Endometrium (tissue), 2 donors: ENCODE results near the gene ASGR2.
"Not testable (repeated sequence)": the region's sequence is repeated elsewhere in the genome, so short reads cannot be mapped to it uniquely, and the experiment has no call there.

Source experiments
- FAIRE-seq: peaks from 2 replicates; lab custom pipeline; 2012; peaks lifted over from hg19 to GRCh38; lab: Jason Lieb, UNC
- donor health status: control.
- donor health status: control.

The ASGR2 gene

DNA sequence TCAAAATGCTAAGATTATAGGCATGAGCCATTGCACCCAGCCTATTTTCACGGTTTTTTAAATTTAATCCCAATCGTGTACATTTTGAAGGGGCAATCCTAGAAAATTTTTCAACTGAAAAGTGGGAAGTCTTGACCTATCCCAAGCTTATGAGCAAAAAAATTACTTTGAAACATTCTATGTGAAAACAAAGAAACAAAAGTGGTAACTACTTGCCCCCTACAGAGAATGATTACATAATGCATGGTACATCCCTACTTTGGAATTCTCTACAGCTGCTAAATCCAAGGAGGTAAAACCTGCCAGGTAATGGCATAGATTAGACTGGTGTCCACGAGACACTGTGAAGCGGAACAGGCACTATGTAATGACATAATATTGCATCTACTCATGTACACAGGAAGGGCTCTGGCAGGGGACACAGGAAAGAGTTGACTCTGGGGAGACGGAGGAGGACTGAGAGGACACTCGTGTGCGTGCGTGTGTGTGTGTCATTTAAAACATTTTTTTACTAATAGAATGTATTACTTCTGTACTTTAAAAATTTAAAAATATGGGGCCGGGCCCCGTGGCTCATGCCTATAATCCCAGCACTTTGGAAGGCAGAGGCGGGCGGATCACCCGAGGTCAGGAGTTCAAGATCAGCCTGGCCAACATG lies 15.7 kb downstream of the ASGR2 start:
- FAIRE-seq: no peak

DNA sequence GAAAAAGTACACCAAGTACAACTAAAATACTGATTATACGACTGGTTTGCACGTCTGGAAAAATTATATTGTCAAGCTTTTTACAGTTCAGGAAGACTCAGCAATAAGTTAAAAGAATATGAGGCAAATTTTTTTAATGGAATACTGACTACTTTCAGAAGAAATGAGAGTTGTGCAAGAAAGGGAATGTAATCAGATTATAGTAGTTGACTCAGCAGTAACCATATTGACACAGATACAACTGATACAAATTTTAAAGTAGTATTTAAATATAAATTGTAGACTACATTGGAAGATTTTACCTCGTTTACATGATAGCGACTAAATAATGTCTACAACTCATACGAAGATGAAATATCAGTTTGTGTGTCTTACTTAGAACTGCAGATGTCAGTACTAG lies 16.7 kb downstream of the ASGR2 start:
- FAIRE-seq: no peak

DNA sequence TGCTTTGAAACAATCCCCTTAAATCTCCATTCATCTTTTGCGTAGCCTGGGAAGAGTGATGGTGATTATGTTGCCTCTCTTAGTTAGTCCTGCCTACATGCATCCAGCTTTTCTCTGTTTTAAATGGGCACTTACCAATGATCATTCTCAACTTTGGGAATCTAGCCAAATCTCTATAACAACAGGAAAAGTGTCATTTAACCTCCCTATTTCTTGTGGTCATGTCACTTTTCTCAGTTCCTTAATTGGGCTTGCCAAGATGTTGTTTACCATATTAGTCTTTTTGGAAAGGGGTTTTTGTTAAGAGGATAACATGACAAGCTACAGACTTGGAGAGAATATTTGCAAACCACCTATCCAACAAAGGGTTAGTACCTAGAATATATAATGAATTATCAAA lies 19.0 kb downstream of the ASGR2 start:
- no peak for FAIRE-seq

DNA sequence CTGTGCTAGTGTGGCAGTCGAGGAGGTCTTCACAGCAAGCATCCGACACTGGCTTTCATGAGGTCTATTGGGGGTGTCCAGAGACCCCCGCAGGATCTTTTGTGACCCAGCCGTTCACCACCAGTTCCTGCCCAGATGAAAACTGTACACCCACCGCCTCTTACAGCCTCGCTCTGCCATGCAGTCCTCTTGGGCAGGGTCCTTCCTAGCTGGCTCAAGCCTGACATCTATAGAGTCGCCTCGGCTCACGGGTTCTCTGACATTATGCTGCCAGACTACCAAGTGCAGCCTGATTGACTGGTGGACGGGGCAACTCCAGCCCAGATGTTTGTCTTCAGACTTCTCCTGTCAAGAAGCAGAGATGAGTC lies 20.0 kb downstream of the ASGR2 start:
- no peak for FAIRE-seq

DNA sequence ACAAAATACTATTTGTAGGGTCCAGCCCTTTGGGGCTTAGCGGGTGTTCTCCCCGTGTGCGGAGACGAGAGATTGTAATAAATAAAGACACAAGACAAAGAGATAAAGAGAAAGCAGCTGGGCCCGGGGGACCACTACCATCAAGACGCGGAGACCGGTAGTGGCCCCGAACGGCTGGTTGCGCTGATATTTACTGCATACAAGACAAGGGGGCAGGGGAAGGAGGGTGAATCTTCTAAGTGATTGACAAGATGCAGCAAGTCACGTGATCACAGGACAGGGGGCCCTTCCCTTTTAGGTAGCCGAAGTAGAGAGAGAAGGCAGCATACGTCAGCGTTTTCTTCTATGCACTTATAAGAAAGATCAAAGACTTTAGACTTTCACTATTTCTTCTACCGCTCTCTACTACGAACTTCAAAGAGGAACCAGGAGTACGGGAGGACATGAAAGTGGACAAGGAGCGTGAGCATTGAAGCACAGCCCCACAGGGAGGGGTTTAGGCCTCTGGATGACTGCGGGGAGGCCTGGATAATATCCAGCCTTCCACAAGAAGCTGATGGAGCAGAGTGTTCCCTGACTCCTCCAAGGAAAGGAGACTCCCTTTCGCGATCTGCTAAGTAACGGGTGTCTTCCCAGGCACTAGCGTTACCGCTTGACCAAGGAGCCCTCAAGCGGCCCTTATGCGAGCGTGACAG lies 23.2 kb downstream of the ASGR2 start:
- FAIRE-seq: not testable (repeated sequence)

DNA sequence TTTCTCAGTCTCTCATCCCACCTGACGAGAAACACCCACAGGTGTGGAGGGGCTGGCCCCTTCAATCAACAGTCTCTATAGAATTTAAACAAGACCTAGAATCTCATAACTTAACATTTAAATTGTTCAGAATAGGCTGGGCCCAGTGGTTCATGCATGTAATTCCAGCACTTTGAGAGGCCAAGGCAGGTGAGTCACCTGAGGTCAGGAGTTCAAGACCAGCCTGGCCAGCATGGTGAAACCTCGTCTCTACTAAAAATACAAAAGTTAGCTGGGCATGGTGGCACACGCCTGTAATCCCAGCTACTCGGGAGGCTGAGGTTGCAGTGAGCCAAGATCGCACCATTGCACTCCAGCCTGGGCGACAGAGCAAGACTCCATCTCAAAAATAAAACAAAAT lies 25.1 kb downstream of the ASGR2 start:
- not testable (repeated sequence) for FAIRE-seq

DNA sequence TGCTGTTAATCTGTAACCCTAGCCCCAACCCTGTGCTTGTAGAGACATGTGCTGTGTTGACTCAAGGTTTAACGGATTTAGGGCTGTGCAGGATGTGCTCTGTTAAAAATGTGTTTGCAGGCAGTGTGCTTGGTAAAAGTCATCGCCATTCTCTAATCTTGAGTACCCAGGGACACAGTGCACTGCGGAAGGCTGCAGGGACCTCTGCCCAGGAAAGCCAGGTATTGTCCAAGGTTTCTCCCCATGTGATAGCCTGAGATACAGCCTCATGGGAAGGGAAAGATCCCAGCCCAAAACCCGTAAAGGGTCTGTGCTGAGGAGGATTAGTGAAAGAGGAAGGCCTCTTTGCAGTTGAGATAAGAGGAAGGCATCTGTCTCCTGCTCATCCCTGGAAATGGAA lies 26.2 kb downstream of the ASGR2 start:
- not testable (repeated sequence) for FAIRE-seq

DNA sequence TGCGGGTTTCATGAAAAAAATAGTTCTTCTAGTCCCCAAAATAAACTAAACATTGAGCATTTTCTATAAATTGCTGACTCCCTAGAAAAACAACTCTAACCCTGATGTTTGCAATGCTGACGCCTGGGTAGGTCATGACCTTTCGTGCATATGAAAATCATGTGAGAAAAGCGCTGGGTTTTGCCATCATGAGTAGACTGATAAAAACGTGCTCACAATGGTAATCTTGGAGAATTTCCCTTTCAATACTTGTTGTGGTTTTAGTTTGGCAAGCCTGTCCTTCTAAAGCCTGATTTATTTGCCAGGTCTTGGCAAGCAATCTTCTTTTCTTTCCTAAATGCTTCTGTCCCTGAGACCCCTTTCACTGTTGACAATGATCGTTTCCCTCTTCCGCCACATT lies 30.5 kb downstream of the ASGR2 start:
- no peak for FAIRE-seq

DNA sequence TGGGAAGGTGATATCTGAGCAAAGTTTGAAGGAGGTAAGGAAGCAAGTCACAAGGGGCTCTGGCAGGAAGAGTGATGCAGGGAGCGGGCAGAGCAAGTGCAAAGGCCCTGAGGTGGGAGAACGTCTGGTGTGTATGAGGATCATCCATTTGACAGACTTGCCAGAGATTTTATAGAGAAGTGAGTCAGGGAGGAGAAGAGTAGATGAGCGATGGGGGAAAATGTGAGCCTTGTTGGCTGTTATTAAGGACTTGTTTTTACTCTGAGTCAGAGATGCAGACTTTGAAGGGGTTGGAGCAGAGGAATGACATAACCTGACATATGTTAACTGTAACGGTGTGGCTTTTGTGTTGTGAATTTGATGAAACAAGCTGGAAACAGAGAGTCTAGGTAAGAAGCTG lies 31.0 kb downstream of the ASGR2 start:
- no peak for FAIRE-seq

DNA sequence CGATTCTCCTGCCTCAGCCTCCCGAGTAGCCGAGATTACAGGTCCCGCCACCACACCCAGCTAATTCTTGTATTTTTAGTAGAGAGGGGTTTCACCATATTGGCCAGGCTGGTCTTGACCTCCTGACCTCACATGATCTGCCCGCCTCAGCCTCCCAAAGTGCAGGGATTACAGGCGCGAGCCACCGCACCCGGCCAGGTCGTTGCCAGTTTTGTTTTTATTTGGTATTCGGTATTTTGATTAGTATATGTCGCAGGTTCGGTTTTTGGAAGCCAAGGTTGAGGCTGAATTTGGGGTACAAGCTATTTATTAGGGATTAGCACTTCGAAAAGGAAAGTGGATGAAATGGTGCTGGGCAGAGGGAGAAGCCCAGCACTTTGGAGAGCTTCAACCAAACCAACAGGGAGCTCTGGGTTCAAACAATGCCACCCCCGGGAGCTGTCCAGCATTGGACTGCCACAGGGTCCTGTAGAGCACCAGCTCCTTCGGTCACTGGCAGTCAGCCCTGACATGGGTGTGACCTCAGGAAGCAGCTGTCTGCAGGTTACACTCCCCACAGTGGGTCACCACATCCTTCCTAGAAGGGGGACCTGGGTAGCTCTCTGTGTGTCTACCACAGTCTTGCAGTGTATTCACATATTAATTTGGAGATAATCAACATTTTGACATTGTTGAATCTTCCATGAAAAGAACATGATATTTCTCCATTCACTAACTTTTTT lies 33.1 kb downstream of the ASGR2 start:
- FAIRE-seq: no peak

DNA sequence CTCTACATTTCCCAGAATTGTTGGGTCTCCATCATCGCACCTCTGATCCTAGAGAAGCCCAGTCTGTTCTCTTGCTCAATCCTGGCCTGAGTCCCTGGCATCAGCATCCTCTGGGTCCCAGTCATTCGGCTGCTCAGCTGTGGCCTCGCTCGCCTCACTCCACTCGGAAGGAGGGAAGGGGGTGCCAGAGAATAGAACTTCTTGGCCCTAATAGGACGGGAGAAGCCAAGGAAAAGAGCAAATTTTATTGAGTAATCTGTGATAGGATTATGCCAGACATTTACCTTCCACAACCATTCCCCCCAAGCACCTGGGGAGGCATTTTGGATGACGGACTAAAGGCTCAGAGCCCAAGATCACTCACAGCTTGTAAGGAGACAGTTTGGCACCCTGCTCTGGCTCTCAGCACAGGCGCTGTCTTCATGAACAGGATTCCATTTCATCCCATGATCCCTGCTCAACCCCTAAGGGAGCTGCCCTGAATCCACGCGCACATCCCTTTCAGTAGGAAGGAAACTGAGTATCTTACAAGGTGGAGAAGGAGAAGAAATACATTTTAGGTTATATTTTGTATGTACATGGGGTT lies 34.1 kb downstream of the ASGR2 start:
- no peak for FAIRE-seq

DNA sequence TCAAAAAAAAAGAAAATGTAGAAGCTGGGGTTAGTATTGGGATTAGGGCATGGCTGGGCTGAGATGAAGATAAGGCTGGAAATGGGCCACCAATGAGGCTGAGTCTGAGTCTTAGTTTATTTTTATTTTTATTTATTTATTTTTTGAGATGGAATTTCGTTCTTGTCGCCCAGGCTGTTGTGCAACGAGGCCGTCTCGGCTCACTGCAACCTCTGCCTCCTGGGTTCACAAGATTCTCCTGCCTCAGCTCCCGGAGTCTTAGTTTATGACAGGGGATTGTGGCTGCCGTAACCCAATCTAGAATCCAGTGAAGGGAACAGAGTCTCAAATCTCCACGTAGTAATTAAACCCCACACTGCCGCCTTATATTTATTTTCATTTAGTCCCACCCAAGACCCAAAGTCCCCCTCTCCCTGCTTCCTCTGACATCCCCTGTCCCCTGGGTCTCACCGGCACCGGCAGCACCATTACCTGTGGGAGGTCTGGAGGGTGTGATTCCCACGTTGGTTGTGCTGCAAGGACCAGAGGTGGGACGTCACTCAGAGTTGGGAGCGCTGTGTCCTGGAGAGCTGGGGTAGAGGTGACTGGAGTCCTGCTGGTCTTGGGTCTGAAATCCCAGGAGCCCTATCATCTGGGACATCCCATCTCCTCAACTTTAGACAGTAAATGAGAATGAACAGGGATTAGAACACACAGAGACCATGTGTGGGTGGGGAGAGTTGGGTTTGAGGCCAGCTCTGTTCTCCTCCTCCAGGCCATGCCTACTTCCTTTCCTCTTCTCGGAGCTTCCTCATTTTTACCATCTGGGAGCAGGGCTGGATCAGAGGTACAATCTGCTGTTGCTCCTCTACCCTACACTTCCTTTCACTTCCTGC lies 34.8 kb downstream of the ASGR2 start, which contains the start of gene CLEC10A:
CLEC10A (minus strand) TSS at position 671 of the 875 bp plus-strand sequence. CDS start 1,439 bp downstream, outside the sequence.
- FAIRE-seq: no peak

DNA sequence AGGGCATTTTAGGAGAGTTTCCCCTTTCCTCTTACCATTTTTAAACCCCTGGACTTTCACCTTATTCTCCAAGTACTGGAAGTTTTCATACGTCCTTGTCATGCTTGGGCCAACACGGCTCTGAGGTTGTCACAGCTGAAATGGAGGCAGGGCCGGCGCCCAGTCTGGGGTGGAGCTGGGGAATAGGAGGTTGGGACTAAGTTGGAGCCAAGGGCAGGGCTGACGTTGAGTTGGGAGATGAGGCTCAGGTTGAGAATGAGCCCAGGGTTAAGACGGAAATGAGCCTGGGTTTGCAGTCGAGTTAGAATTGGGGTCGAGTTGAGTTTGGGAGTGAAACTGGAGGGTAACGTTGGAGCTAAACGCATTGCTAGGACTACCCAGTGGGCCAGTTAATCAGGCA lies 35.9 kb downstream of the ASGR2 start:
- FAIRE-seq: no peak

DNA sequence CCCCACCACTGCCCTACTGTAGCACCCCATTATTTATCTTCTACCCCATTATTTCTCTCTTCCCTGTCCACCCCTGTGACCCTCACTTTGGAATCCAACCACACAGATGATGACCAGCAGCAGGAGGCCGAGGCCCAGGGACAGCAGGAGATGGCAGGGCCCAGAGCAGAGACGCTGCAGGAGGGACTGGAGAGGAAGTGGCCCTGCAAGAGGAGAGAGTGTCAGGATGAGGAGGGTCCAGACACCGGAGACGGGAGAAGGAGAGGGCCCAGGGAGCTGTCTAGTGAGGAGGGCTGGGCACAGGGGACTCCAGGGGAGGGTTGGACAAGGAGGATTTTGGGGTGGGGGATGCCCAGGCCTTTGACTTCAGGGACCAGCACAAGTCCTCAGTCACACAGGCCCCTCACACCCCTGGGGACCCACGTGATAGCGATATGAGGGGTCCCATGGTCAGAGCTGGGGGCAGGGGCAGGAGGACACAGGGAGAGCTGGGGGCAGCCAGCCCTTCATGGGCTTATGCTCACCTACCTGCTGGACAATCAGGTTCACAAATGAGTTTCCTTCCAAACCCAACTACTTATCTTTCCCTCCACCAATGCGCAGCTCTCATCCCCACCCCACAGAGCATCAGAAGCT lies 36.6 kb downstream of the ASGR2 start:
- FAIRE-seq: no peak

DNA sequence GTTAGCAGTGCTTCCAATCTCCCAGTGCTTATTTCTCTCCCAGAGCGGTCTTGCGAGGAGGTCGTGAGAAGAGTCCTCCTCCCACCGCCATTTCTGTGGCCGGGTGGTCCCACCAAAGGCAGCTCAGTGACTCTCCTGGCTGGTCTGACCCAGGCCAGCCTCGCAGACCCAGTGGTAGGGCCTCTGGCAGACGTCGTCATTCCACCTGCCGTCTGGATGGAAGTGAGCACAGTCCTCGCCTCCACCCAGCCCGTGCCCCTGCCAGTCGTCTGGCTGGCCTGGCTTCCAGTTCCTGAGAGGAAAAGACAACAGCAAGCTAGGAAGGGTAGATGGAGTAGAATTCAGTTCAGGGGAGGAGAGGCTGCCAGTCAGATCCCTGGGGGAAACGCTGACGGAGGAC lies 39.7 kb downstream of the ASGR2 start:
- FAIRE-seq: no peak

DNA sequence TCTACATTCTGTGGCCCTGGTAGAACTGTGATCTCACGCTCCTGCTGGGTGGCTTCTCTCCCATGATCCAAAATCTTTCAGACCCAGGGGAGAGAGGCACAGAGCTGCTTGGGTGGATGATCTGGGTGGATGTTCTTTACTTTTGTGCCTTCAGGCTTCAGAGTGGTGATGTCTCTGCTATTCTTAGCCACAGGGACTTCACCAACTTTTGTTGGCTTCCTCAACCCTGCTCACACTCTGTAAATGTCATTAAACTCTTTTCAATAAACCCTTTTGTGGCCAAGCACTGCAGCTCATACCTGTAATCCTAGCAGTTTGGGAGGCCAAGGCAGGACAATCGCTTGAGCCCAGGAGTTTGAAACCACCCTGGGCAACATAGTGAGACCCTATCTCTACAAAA lies 42.2 kb downstream of the ASGR2 start:
- FAIRE-seq: no peak

DNA sequence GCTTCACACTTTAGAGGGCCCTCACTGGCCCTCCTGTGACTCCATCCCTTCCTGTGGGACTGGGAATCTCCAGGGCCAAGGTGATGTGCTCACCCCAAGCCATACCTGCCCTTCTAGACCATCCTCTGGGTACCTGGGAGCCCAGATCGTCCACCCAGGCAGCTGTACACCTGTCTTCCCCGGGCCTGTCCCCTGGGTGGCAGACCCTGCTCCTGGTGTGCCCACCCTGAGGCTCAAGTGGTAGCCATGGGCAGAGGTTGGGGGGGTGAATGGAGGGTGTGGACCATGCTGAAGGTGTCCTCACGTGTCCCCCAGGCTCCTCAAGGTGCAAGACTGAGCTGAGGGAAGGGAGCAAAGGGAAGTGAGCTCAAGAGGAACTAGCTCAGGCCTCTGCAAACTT lies 43.9 kb downstream of the ASGR2 start:
- no peak for FAIRE-seq

DNA sequence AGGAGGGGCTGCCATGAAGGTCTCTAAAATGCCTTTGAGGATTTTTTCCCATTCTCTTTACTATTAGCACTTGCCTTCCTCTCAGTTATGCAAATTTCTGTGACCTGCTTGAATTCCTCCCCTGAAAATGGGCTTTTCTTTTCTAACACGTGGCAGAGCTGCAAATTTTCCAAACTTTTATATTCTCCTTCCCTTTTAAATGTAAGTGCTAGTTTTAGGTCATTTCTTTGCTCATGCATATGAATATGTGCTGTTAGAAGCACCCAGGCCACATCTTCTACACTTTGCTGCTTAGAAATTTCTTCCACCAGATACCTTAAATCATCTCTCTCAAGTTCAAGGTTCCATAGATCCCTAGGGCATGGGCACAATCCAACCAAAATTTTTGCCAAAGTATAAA lies 46.4 kb downstream of the ASGR2 start:
- no peak for FAIRE-seq

DNA sequence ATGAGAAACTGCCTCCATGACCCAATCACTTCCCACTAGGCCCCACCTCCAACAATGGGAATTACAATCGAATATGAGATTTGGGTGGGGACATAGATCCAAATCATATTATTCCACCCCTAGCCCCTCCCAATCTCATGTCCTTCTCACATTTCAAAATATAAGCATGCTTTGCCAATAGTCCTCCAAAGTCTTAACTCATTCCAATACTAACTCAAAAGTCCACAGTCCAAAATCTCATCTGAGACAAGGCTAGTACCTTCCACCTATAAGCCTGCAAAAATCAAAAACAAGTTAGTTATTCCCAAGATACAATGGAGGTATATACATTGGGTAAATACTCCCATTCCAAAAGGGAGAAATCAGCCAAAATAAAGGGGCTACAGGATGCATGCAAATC lies 47.4 kb downstream of the ASGR2 start:
- no peak for FAIRE-seq

DNA sequence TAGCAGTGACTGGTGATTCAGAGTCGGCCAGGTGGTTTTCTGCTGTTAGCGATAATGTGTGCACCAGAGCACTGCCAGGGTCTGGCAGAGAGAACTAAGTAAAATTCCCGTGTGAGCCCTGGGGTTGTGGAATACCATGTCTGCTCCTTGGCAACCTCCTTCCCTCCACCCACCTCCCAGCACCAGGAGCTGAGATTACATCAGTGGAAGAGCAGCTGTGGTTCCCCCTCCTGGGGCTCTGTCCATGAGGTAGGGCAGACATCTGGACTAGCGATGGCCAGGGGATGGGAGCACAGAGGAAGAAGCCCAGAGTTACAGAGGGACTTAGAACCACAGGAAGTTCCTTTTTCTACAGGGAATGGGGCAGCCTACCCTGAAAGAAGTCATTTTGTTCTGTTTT lies 50.4 kb downstream of the ASGR2 start:
- no peak for FAIRE-seq

DNA sequence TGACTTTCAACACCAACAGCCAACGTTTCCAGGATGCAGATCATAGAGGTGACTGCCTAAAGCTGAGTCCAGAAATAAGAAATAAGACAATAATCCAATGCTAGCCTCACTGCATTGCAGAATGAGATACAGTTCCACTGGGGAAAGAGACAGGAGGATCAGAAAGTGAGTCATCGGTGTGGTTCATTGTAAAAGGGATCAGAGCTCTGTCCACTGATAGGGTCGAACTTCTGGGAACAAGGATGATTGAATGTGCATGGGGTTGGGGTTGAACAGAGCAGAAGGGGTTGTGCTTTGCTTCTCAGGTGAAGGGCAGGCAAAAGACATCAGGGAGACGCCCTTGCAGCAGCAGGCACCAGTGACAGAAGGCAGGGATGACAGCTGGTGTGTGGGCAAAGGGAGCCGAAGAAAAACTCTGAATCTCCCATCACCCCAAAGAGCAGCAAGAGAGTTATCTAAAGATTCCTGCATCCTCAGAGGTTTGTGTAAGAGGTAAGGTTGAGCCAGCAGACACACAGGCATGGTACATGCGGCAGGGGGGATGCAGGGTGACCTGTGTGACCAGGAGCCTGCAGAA lies 51.0 kb downstream of the ASGR2 start:
- FAIRE-seq: no peak
